ENCODE results near the gene SMIM41.

The SMIM41 gene

GRCh38 chr12:52049688-52050087 is 29.8 kb upstream of the SMIM41 start:
- H3K27ac ChIP-seq: peak overlapping the region in 6 of 21 experiments; percentile 72 to 95 (median 86)
- no peak overlapping the region for H3K4me3 ChIP-seq

GRCh38 chr12:52050116-52050757 is 29.3 kb upstream of the SMIM41 start:
- H3K27ac ChIP-seq: peak overlapping the region; percentile 24 to 95 (median 82)
- H3K4me3 ChIP-seq: peak overlapping the region; percentile 37 to 69 (median 46)

GRCh38 chr12:52050758-52051541 is 28.6 kb upstream of the SMIM41 start, which contains the start of gene NR4A1:
Gene NR4A1 (plus strand): TSS chr12:52051442. CDS start chr12:52054329, 2,887 bp downstream.
- peak within 1 kb of the TSS; percentile 37 to 69 (median 46) for H3K4me3 ChIP-seq
- H3K27ac ChIP-seq: peak within 1 kb of the TSS; percentile 24 to 95 (median 82)

GRCh38 chr12:52052468-52053186 is 26.9 kb upstream of the SMIM41 start:
- H3K4me3 ChIP-seq: peak overlapping the region in 5 of 7 experiments; percentile 43 to 69 (median 49)

DNA sequence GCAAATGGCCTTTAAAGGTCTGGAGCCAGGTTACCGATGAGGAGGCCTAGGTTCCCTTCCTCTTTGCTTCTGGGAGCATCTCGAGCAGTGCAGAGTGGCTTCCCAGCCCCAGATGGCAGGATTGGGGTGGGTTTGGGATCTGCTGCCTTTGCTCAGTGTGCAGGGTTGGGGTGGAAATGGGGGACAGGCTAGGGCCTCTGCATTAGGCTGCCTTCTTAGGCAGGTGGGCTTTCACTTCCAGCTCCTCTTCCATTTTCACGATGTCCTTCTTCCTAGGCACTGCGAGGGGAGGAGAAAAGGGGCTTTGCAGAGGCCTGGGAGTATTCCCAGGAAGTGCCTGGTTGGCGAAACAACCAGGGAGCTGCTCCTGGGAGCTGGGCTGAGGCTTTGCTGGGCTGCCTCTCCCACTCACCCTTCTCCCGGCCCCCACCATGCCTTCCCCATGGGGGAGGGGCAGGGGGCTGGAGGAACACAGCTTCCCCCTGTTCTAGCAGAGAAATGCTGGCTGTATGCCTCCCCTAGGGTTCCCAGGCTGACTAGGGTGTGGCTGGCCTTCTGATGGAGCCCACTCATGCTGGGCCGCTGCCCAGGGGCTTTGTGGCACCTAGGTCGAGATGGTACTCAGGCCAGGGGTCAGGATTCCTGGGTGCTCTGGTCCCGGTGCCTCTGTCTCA is 25.8 kb upstream of the SMIM41 start:
- peak overlapping the region in 2 of 7 experiments; percentile 62 to 69 for H3K4me3 ChIP-seq
- peak overlapping the region in 9 of 21 experiments; percentile 20 to 95 (median 84) for H3K27ac ChIP-seq

More at GRCh38 chr12:52052468-52053186, 26.9 kb upstream of the SMIM41 start:
- H3K27ac ChIP-seq: peak overlapping the region in 9 of 21 experiments; percentile 73 to 95 (median 87)

DNA sequence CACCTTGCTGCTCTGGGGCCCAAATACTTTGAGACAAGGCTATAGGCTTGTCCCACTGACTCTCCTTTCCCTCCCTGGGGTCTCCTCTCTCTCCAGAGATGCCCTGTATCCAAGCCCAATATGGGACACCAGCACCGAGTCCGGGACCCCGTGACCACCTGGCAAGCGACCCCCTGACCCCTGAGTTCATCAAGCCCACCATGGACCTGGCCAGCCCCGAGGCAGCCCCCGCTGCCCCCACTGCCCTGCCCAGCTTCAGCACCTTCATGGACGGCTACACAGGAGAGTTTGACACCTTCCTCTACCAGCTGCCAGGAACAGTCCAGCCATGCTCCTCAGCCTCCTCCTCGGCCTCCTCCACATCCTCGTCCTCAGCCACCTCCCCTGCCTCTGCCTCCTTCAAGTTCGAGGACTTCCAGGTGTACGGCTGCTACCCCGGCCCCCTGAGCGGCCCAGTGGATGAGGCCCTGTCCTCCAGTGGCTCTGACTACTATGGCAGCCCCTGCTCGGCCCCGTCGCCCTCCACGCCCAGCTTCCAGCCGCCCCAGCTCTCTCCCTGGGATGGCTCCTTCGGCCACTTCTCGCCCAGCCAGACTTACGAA is 25.2 kb upstream of the SMIM41 start:
- Histone ChIP-seq H3K4me3 (peak overlapping the region in 1 of 7 experiments; percentile 69), H3K27ac (peak overlapping the region in 8 of 21 experiments; percentile 17 to 95 (median 83))

- Histone ChIP-seq H3K4me3 (no peak overlapping the region), H3K27ac (peak overlapping the region in 8 of 21 experiments; percentile 17 to 92 (median 74))
Measured at GRCh38 chr12:52054833-52055730, 24.4 kb upstream of the SMIM41 start.

DNA sequence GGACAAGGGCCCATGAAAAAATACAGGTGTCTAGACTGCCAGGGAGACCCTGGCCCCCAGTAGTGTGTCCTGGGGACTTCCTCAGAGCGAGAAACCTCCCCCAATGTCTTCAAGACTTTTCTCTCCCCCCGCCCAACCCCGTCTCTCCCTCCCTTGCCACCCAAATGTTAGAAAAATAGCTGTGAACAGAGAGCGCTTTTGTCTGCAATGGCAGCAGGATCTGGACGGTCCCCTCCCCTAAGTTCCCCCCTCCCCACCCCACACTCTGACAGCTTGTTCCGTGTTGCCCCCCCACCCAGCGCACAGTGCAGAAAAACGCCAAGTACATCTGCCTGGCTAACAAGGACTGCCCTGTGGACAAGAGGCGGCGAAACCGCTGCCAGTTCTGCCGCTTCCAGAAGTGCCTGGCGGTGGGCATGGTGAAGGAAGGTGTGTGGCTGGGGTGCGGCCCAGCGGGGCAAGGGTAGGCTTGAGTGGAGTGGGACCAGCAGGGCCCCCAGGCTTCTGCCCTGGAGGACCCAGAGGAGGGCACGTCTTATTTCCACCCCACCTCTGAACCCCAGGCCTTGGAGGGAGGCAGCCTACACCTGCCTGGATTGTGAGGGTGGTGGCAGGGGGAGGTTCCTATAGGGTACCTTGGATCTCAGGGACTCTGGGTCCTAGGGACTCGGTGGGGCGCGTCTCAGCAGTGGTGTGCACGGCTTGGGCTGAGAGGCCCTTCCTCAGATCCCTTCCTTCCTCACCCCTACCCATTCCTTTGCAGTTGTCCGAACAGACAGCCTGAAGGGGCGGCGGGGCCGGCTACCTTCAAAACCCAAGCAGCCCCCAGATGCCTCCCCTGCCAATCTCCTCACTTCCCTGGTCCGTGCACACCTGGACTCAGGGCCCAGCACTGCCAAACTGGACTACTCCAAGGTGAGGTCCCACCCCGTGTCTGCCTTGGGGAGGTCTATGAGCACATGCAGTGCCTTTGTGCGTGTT is 23.5 kb upstream of the SMIM41 start:
- no peak overlapping the region for H3K4me3 ChIP-seq
- H3K27ac ChIP-seq: peak overlapping the region in 7 of 21 experiments; percentile 17 to 87 (median 68)

GRCh38 chr12:52056801-52057637 is 22.5 kb upstream of the SMIM41 start:
- Histone ChIP-seq H3K27ac (peak overlapping the region in 3 of 21 experiments; percentile 4 to 51 (median 26)), H3K4me3 (no peak overlapping the region)

DNA sequence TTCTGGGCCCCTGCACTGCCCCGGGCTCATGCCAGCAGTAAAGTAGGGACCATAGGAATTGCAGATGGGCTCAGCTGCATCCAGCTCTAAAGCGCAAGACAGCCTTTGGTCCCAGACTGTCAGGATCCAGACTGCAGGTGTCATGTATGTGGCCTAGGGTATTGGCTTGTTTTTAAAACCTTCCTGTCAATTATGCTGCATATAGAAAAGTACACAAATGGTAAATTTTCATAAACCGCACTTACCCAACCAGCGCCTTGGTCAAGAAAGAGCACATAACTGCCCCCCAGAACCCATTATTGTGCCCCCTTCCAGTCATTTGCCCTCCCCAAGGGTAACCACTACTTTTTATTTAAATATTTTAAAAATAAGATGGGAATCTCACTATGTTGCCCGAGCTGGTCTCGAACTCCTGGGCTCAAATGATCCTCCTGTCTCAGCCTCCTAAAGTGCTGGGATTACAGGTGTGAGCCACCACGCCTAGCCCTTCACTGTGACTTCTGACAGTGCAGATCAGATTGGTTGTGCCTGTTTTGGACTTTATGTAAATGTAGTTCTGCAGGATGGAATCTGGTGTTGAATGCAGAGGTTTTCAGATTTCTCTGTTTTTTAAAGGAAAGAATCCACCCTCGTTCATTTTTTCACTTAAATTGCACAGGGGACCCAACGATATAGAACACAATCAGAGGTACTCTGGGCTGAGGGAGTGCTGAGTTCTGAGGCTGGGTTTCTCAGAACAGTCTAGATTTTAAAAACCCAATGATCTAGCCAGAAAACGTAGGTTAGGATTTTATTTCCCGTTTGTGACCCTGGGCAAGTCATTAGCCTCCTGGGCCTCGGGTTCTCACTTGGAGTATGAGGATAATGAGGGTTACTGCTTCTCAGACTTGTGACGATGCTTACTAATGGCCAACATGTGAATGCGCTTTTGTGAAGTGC is 21.6 kb upstream of the SMIM41 start:
- Histone ChIP-seq H3K4me3 (no peak overlapping the region), H3K27ac (peak overlapping the region in 1 of 21 experiments; percentile 26)

- no peak overlapping the region for H3K4me3 ChIP-seq
- no peak overlapping the region for H3K27ac ChIP-seq
Measured at GRCh38 chr12:52058631-52059361, 20.7 kb upstream of the SMIM41 start.

DNA sequence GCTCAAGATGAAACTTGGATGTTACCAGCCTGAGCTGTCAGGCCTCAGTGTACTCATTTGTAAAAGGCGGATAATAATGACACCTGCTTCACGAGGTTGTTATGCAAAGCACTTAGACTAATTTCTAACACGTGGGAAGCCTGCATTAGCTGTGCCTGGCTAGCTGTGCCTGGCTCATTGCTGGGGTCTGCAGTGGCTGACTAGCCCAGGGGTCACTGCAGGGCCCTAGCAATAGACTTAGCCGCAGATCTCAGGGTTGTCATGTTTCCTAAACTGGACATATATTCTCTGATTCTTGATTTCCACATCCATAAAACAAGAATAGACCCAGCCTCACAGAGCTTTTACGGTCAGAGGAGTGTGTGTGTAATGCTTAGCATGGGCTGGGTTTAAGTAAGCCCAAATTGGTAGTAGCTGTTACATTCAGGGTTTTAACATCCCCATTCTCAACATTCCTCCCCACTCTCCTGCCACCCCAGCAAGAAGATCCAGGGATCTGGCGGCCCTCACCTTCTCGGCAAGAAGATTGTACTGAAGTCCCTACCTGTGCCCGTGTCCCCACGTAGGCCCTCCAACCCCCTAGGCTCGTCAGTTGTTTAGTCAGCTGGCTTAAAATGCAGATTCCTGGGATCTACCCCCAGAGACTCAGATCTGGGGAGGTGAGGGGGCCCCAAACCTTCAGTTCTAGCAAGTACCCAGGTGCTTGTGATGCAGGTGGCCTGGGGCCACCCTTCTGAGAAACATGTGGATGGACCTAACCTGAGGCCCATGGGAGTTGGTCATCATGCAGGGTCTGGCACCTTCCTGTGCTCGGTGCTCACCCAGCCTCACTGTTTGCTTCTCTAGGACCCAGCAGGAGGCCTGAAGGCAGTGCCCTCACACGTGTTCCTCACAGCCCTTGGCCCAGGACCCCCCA is 19.7 kb upstream of the SMIM41 start:
- Histone ChIP-seq H3K4me3 (no peak overlapping the region), H3K27ac (peak overlapping the region in 4 of 21 experiments; percentile 4 to 49 (median 14))

DNA sequence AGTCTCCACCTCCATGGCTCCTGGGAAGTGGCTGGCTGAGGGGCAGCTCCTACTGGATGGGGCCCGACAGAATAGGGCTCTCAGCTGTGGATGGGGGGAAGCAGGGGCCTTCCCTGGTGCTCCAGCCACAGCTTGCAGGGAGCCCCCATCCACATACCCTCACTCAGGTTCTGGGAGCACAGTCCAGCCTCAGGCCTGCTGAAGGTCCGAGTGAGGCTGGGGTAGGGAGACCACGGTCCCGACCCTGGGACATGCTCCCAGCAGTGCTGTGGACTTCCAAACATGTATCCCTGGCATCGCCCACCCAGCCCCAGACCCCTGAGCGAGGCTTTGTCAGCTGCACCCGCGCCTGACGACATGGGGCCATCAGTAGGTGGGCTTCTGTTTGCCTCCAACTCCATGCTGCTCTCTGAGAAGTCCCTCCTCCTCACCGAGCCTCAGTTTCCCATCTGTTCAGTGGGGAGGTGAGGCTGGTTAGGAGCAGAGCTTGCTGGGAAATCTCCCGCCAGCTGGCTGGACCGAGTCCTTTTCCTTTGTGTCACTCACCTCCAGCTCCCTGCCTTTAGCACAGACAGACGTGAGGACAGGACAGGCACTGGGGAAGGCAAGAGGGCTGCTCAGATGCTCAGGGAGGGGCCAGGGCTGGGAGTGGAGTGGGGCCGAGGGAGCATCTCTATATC is 18.9 kb upstream of the SMIM41 start:
- peak overlapping the region in 6 of 21 experiments; percentile 4 to 49 (median 30) for H3K27ac ChIP-seq
- H3K4me3 ChIP-seq: no peak overlapping the region

Data from skin epidermis (tissue), 12 donors.